Effector CD4-positive, alpha-beta T cell (primary cell): ENCODE data around the gene PDZD4.

Experiments
- DNase-seq: peaks from one replicate; pipeline ENCODE4 v3.0.0-alpha.2; 2020

Gene PDZD4

DNA sequence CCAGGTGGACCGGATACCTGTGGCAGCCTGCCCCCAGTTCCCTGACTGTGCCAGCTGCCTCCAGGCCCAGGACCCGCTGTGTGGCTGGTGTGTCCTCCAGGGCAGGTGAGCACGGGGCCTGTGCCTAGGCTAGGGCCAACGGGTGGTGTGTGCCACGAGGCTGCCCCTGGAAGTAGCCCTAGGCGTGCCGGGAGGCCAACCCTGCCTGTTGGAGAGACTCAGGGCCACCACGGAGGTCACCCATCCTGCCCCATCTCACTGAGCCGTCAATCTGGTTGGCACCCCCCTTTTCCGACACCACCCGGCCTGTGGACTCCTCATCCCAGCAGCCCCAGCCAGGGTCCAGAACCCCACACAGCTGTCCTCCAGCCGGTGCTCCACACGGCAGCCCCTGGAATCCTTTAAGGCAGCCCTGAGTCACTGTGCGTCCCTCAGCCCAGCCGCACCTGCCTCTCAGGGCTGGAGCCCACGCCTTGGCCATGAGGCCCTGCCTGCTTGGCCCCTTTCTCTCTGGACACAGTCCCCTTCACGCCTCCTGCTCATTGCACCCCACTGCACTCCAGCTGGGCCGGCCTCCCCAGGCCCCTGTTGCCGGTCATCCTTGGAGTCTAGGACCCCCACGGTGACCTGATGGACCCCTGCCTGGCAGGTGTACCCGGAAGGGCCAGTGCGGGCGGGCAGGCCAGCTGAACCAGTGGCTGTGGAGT is 61.0 kb downstream of the PDZD4 start:
- no peak for DNase-seq

DNA sequence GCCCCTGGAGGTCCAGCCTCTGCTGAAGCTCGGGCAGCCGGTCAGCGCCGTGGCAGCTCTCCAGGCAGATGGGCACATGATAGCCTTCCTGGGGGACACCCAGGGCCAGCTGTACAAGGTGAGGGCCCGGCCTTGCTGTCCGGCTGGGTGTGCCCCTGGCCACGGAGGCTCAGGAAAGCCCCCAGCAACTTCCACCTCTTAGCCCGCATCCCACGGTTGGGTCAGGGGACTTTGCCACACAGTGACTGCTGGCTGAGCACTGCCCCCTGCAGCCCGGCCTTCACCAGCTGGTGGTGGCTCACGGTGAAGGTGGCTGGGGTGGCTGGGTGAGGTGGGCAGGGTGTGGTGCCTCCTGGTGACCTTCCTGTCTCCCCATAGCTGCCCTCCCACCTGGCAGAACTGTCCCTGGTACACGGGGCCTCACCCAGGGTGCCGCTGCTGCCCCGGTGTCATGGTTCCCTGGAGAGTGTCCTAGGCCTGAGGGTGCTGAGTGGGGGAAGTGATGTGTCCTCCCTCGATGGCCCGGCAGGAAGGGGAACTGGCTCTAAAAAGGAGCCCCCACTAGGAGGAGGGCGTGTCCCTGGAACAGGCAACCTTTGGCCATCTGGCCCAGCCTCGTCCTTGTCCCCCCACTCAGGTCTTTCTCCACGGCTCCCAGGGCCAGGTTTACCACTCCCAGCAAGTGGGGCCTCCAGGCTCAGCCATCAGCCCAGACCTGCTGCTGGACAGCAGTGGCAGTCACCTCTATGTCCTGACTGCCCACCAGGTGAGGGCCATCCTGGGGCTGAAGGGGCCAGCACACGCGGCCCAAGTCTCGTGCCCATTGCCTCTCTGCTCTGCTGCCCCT is 61.8 kb downstream of the PDZD4 start:
- DNase-seq: no peak

DNA sequence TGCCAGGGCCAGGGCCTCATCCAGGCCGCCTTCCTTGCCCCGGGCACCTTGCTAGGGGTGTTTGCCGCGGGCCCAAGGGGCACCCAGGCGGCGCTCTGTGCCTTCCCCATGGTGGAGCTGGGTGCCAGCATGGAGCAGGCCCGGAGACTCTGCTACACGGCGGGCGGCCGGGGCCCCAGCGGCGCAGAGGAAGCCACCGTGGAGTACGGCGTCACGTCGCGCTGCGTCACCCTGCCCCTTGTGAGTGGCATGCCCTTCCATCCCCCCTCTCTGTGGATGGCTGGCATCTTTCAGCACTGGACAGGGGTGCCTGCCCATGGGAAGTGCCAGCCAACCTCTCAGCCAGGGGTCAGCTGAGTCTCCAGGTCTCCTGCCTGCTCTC is 62.7 kb downstream of the PDZD4 start:
- no peak for DNase-seq

DNA sequence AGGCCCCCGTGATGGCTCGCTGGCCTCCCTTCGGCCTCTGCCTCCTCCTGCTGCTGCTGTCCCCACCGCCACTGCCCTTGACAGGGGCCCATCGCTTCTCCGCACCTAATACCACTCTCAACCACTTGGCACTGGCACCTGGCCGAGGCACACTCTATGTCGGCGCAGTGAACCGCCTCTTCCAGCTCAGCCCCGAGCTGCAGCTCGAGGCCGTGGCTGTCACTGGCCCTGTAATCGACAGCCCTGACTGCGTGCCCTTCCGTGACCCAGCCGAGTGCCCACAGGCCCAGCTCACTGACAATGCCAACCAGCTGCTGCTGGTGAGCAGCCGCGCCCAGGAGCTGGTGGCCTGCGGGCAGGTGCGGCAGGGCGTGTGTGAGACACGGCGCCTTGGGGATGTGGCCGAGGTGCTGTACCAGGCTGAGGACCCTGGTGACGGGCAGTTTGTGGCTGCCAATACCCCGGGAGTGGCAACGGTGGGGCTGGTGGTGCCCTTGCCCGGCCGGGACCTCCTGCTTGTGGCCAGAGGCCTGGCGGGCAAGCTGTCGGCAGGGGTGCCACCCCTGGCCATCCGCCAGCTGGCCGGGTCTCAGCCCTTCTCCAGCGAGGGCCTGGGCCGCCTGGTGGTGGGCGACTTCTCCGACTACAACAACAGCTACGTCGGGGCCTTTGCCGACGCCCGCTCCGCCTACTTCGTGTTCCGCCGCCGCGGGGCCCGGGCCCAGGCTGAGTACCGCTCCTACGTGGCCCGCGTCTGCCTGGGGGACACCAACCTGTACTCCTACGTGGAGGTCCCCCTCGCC is 63.3 kb downstream of the PDZD4 start:
- no peak for DNase-seq

DNA sequence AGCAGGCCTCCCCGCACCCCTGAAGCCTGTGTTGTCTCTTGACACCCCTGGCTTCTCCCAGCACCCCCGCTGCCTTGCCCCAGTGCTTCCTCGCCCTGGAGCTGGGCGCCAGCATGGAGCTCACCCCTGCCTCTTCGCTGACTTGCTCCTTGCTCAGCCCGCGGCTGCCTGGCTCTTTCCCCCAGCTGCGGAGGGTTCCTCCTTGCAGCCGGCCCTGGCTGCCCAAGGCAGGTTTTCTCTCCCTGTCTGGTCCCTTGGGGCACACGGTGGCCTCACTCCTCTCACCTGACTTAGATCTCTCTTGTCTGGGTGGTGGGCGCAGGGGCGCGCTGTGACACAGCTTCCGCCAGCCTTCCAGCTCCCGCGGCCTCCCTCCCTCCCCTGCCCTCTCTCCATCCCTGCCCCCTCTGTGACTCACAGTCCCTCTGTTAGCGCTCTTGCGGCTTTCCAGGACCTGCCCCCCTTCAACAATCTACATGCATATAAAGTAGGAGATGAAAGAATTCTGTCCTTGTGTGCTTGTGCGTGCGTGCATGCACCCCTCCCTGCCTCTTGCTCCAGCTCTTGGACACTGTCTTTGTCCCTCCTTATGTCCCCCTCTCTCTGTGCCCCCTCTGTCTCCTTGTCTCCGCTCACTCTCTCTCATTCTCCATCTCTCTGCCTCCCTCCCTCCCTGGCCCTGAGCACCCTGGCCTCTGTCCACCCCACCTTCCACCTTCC is 64.1 kb downstream of the PDZD4 start:
- DNase-seq: no peak

DNA sequence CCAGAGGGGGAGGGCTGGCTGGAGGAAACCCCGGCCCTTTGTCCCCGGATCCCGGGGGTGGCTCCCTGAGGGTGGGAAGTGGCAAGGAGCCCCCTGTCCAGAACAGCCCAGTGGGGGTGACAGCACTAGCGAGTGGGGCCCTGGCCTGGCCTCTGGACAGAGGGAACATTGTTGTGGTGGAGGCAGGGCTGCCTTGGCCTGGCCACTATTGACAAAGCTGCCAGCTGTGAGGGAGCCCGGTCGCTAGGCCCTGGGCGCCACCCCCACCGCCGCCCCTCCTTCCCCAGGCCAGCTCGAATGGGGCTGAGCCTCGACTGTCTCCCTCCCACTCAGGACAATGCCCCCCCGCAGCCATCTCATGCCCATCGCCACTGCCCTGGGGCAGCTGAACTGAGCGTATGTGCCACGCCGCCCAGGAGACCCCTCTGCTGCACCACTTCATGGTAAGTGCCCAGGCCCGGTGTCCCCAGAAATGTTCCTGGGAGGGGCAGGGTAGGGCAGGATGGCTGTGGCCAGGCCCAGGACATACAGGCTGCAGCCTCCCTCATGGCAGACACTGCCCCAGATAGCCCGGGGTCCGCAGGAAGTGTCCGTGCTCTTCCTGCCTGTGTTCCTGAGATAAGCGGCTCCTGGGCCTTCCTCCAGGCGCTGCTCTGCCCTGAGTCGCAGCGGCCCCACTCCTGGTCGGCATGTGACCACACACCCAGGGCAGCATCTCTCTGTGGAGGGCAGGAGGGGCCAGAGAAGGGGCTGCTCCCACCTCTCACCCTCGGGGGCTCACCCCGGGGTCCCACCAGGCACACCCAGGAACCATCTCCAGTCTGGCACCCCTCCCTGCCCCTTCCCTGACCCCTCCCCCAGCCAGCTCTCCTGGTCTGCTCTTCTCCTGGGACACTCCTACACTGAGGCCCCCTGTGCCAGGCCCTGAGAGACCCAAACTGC is 64.9 kb downstream of the PDZD4 start:
- no peak for DNase-seq

DNA sequence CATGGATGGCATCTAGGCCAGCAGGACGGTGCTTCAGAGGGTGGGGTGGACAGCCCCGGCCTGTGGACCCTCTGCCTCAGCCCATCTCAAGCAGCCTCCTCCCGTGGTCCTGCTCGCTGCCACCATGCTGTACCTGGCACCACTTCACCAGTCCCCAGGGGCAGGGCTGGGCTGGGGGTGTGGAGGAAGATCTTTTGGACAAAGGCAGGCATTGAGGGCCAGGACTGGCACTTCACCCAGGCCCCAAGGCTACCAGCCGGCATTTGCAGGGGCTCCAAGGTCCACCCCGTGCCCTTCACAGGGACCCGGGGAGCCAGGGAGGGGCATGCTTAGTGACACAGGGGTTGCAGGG is 65.6 kb downstream of the PDZD4 start:
- DNase-seq: no peak

DNA sequence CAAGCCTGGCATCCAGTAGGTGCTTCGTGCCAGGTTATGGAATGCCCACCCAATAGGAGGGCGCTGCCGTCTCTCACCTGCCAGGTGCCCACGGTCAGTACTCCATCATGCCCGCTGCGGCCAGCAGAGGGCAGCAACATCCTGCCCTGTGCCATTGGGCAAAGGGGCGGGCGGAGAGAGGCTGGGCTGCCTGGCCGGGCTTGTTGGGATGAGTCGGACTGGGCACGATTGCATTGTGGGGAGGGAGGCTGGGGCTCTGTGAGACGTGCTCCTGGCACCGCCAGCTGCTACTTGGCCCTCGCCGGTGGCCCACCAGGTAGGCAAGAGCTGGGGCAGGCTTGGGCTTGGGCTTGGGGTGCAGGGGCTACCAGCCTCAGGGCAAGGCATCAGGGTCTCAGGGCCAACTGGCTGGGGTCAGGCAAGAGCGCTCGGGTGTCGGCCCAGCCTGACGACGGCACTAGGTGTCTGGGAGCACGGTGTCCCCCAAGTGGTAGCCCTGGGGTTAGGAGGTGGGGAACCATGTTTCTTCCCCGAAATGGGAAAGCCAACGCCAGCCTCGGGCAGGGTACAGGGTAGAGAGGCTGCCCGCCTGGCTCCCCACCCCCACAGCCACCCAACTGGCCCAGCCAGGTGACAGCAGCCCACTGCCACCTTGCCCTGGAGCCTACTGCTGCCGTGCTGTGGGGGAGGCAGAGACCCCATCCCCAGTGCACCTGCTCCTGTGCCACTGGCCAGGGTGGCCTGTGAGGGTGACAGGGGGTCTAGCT is 66.2 kb downstream of the PDZD4 start, which contains the start of gene PLXNB3:
Gene PLXNB3 (plus strand): TSS at position 261 of the 767 bp plus-strand sequence. CDS start 1,287 bp downstream, outside the sequence.
- DNase-seq: peak; percentile 69

DNA sequence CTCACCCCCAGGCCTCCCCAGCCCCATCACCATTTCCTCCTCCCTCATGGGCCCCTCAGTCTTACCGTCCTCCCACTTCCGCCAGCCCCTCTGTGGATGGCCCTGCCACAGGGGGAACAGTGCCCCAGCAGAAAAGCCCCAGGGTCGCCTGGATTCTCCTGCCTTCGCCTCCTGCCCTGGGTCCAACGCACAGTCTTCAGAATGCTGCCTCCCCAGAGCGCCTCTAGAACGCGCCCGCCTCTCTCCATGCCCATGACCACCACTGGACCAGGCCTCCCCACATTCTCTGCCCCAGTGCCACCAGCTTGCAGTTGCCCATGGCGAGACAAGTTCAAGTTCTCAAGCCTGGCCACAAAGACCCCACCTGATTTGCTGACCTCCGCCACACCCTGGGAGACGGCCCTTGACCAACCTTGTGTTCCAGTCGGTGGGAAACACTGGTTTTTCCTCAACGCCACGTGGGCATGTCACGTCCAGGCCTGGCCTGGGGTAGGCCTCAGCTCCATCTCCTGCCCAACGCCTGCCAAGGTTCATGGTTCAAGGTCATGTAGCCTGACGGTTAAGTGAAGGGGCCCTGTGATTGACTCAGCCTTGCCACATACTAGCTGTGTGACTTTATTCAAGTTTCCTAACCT is 66.9 kb downstream of the PDZD4 start:
- no peak for DNase-seq

DNA sequence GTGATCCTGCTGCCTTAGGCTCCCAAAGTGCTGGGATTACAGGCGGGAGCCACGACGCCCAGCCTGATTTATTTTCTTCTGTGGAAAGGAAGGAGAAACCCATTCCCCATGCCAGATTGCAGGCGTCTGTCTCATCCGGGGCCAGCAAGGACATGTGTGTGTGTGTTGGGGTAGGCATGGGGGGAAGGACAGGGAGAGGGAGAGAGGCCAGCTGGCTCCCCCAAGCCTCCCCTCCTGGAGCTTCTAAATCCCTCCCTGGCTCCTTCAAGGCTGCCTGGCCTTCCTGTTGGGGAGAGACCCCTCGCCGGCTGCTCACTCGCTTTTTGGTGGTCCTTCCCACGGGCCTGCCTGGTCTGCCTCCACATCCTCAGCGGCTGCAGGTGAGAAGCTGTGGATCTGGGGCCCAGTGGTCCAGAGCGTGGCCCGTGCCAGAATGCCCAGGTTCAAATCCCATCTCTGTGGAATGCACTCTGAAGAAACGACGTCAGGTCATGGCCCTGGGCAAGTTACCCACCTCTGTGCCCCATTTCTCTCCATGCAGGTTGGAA is 67.6 kb downstream of the PDZD4 start:
- DNase-seq: no peak

DNA sequence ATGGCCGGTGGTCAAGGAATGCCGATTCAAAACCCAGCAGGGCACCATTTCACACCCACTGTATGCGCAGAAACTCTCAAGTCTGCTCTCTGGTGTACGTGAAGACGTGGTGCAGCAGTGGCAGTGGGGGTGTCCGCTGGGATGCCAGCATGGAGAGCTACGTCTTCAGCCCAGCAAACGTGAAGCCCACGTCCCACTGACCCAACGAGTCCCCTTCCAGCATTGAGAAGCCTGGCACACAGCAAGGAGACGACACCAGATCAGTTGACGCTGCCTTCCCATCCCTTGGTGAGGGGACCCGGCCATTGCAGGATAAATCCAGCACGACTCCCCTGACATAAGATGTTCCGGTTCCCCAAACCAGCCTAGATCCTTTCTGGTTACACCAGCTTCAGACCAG is 68.5 kb downstream of the PDZD4 start:
- DNase-seq: no peak

DNA sequence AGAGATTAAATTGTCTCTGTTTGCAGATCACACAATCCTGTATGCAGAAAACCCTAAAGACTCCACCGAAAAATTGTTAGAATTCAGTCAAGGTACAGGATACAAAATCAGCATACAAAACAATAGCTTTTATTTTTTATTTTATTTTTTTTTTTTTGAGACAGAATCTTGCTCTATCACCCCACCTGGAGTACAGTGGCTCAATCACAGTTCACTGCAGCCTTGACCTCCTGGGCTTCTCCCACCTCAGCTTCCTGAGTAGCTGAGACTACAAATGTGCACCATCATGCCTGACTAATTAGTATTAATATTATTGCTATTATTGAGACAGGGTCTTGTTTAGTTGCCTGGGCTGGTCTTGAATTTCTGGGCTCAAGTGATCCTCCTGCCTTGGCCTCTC is 75.2 kb downstream of the PDZD4 start:
- DNase-seq: no peak
